T-cell (primary cell): ENCODE measurements around the gene MKNK2. TPM values are rescaled to one million over a fixed set of nuclear protein-coding genes. Genes with fewer than 3 reads are reported as not detected.
"Not testable (repeated sequence)": the region's sequence is repeated elsewhere in the genome, so short reads cannot be mapped to it uniquely, and the experiment has no call there.

Source experiments
- ATAC-seq, 4 experiments: fragments of 200-7000 bp in 3 of 4; fragments of 150-1000 bp in 1 of 4; cut with Tn5 transposase; replicated peaks in 1 of 4; 1 replicate in 3 of 4; 2 replicates in 1 of 4; pipeline ENCODE4 v1.10.0; 2021; ENCODE audit warnings: moderate library complexity in 3 of 4, mild to moderate bottlenecking in 2 of 4, moderate number of reproducible peaks in 1 of 4
- CTCF ChIA-PET, 2 donors: fragments of 300-600 bp; sonication (Branson Sonifier 250); formaldehyde crosslinking; loops; one replicate each; lab custom pipeline; 2022; ENCODE audit warnings: antibody characterized with exemption in 2 of 2; lab: Charles Lee
- POLR2A ChIA-PET, 2 donors: fragments of 300-600 bp; sonication (Branson Sonifier 250); formaldehyde crosslinking; loops; one replicate each; lab custom pipeline; 2022; ENCODE audit warnings: antibody characterized with exemption in 2 of 2; lab: Charles Lee
- DNase-seq, 35 experiments: peaks; one replicate each; pipeline versions ENCODE4 v3.0.0 to v3.0.0-alpha.2; 2013 to 2023
- H3K27ac ChIP-seq: one replicate; pipeline ENCODE4 v1.5.1; 2013; ENCODE audit warnings: low read length
- H3K27me3 ChIP-seq, 2 experiments: replicated peaks in 1 of 2; 1 replicate in 1 of 2; 2 replicates in 1 of 2; pipeline versions ENCODE4 v1.6.1 to v1.7.0; 2013; ENCODE audit warnings: low read length in 1 of 2, mixed read lengths in 1 of 2; ENCODE audit not compliant: control insufficient read depth in 2 of 2, insufficient read depth in 2 of 2; ENCODE audit errors: extremely low read depth in 1 of 2
- H3K36me3 ChIP-seq, 2 donors: 1 replicate in 1 of 2; 2 replicates in 1 of 2; pipeline versions ENCODE4 v1.6.1 to v1.7.0; 2013; ENCODE audit warnings: low read length in 1 of 2; ENCODE audit not compliant: control insufficient read depth in 2 of 2, insufficient read depth in 1 of 2; ENCODE audit errors: extremely low read depth in 1 of 2
- H3K4me1 ChIP-seq, 2 experiments: 1 replicate in 1 of 2; 2 replicates in 1 of 2; pipeline versions ENCODE4 v1.6.1 to v1.7.0; 2013; ENCODE audit warnings: low read length in 2 of 2, mixed read lengths in 1 of 2; ENCODE audit not compliant: insufficient read depth in 2 of 2, control insufficient read depth in 1 of 2; ENCODE audit errors: extremely low read depth in 1 of 2
- H3K4me3 ChIP-seq, 2 donors: 1 replicate in 1 of 2; 2 replicates in 1 of 2; pipeline versions ENCODE4 v1.5.1 to v1.7.0; 2013; ENCODE audit warnings: mild to moderate bottlenecking in 2 of 2, low read length in 1 of 2, moderate library complexity in 1 of 2; ENCODE audit not compliant: control insufficient read depth in 1 of 2; ENCODE audit errors: extremely low read depth in 1 of 2
- H3K9me3 ChIP-seq: 2 replicates; pipeline ENCODE4 v1.7.0; 2013
- H3K27ac Mint-ChIP-seq, 2 donors: one replicate each; pipeline ENCODE4 v1.8.0; 2020 to 2021; ENCODE audit warnings: mild to moderate bottlenecking in 2 of 2, mixed read lengths in 2 of 2
- H3K27me3 Mint-ChIP-seq, 2 donors: one replicate each; pipeline ENCODE4 v1.8.0; 2021 to 2022; ENCODE audit warnings: mixed read lengths in 2 of 2
- H3K36me3 Mint-ChIP-seq: one replicate; pipeline ENCODE4 v1.8.0; 2021; ENCODE audit warnings: mixed read lengths
- H3K4me1 Mint-ChIP-seq, 3 donors: one replicate each; pipeline ENCODE4 v1.8.0; 2020 to 2022; ENCODE audit warnings: mixed read lengths in 3 of 3, mild to moderate bottlenecking in 1 of 3
- H3K4me3 Mint-ChIP-seq, 3 donors: one replicate each; pipeline ENCODE4 v1.8.0; 2020 to 2022; ENCODE audit warnings: mild to moderate bottlenecking in 3 of 3, mixed read lengths in 3 of 3, moderate library complexity in 3 of 3
- H3K9me3 Mint-ChIP-seq, 3 donors: one replicate each; pipeline ENCODE4 v1.8.0; 2020 to 2022; ENCODE audit warnings: mixed read lengths in 3 of 3
- WGBS: methylation state at CpG from one replicate; pipeline ENCODE4 v1.1.5; 2013; ENCODE audit warnings: missing lambda C conversion rate; ENCODE audit not compliant: insufficient coverage; 5-methylcytosine and 5-hydroxymethylcytosine counted together
- total RNA-seq, 35 experiments: library from RNA in 6 of 35; stranded (reverse) in 6 of 35; fragments of 120-200 nt in 1 of 35; gene quantifications; one replicate each; pipeline versions ENCODE4 v1.2.1 to v1.2.4 and lab custom pipeline; 2013 to 2026

MKNK2 gene
- total RNA-seq, 5 donors from 2014 or later (not counting 1 experiment from before 2014, with no cell fraction given), result 196 to 242 (median 234) TPM

GRCh38 chr19:2034729-2035589 is 16.1 kb downstream of the MKNK2 start:
- Histone ChIP-seq H3K4me1 (peaks cover 18 to 42% of the 10 kb centered on the region in 2 experiments), H3K36me3 (peaks cover 8 to 23% of the 10 kb centered on the region in 2 donors), H3K9me3 (no peaks in the 10 kb centered on the region), H3K27ac (no peak overlapping the region), H3K4me3 (no peak overlapping the region), H3K27me3 (no peaks in the 10 kb centered on the region)
- 48% methylated on average over 18 of the region's 34 CpGs for WGBS
- H3K27me3 Mint-ChIP-seq, result no peaks in the 10 kb centered on the region
- H3K4me1 Mint-ChIP-seq, result peaks cover 24 to 34% (median 28%) of the 10 kb centered on the region in 3 donors
- H3K4me3 Mint-ChIP-seq, result peak overlapping the region in 1 of 3 donors; percentile 66
- DNase-seq (peak in 33 of 35 experiments; percentile 15 to 75 (median 66)), ATAC-seq (peak; percentile 10 to 71 (median 42))
- peak overlapping the region in 1 of 2 donors; percentile 39 for H3K27ac Mint-ChIP-seq
- CTCF ChIA-PET, result interaction anchor here in 1 of 2 donors (0.8 kb wide), 1 partner anchor 853 kb away, joined by 3 read pairs; no protein-coding TSS in a partner anchor
- POLR2A ChIA-PET, result no interaction called here
- H3K9me3 Mint-ChIP-seq, result no peaks in the 10 kb centered on the region
- peaks cover 4% of the 10 kb centered on the region for H3K36me3 Mint-ChIP-seq

GRCh38 chr19:2034253-2034652 is 16.8 kb downstream of the MKNK2 start:
- H3K4me3 Mint-ChIP-seq, result peak overlapping the region in 1 of 3 donors; percentile 66
- CTCF ChIA-PET, result interaction anchor here in 1 of 2 donors (0.8 kb wide), 1 partner anchor 853 kb away, joined by 3 read pairs; no protein-coding TSS in a partner anchor
- POLR2A ChIA-PET, H3K9me3 ChIP-seq, H3K27ac Mint-ChIP-seq, ATAC-seq, H3K9me3 Mint-ChIP-seq, H3K36me3 Mint-ChIP-seq, H3K27ac ChIP-seq, H3K4me3 ChIP-seq, H3K27me3 ChIP-seq, DNase-seq, H3K27me3 Mint-ChIP-seq: not testable (repeated sequence)
- Histone ChIP-seq H3K4me1 (peaks cover 18 to 42% of the 10 kb centered on the region in 2 experiments), H3K36me3 (peaks cover 8 to 16% of the 10 kb centered on the region in 2 donors)
- WGBS, result 100% methylated on average over 5 of the region's 15 CpGs
- H3K4me1 Mint-ChIP-seq, result peaks cover 24 to 32% (median 28%) of the 10 kb centered on the region in 3 donors

- no peak overlapping the region for H3K27ac Mint-ChIP-seq
- peaks cover 24 to 30% (median 28%) of the 10 kb centered on the region in 3 donors for H3K4me1 Mint-ChIP-seq
- no peaks in the 10 kb centered on the region for H3K9me3 ChIP-seq
- H3K9me3 Mint-ChIP-seq, result no peaks in the 10 kb centered on the region
- no peaks in the 10 kb centered on the region for H3K27me3 Mint-ChIP-seq
- H3K27ac ChIP-seq, result no peak overlapping the region
- H3K4me1 ChIP-seq, result peaks cover 18 to 42% of the 10 kb centered on the region in 2 experiments
- peaks cover 8 to 11% of the 10 kb centered on the region in 2 donors for H3K36me3 ChIP-seq
- POLR2A ChIA-PET, result interaction anchor here in 1 of 2 donors (0.7 kb wide), 1 partner anchor 990 kb away, joined by 4 read pairs; no protein-coding TSS in a partner anchor
- H3K36me3 Mint-ChIP-seq, result no peaks in the 10 kb centered on the region
- no peak overlapping the region for H3K4me3 Mint-ChIP-seq
- H3K27me3 ChIP-seq, result no peaks in the 10 kb centered on the region
- DNase-seq, result no peak
- ATAC-seq, result no peak
- 89% methylated on average over 7 of the region's 9 CpGs for WGBS
- CTCF ChIA-PET, result no interaction called here
- H3K4me3 ChIP-seq, result no peak overlapping the region
Observed at GRCh38 chr19:2033825-2034159, 17.3 kb downstream of the MKNK2 start.

GRCh38 chr19:2033115-2033824 is 17.8 kb downstream of the MKNK2 start:
- DNase-seq (no peak), ATAC-seq (no peak)
- H3K9me3 Mint-ChIP-seq, result no peaks in the 10 kb centered on the region
- H3K9me3 ChIP-seq, result no peaks in the 10 kb centered on the region
- WGBS, result 100% methylated on average over 3 of the region's 6 CpGs
- H3K4me3 Mint-ChIP-seq, result peak overlapping the region in 1 of 3 donors; percentile 86
- no peaks in the 10 kb centered on the region for H3K36me3 Mint-ChIP-seq
- peaks cover 3 to 6% of the 10 kb centered on the region in 2 donors for H3K36me3 ChIP-seq
- H3K27ac Mint-ChIP-seq, result peak overlapping the region in 1 of 2 donors; percentile 27
- CTCF ChIA-PET, result interaction anchor here in 1 of 2 donors (0.6 kb wide), 1 partner anchor 21 kb away, joined by 3 read pairs; no protein-coding TSS in a partner anchor
- POLR2A ChIA-PET, result interaction anchor here in 1 of 2 donors (0.7 kb wide), 1 partner anchor 990 kb away, joined by 4 read pairs; no protein-coding TSS in a partner anchor
- no peak overlapping the region for H3K4me3 ChIP-seq
- H3K4me1 Mint-ChIP-seq, result peaks cover 24 to 30% (median 28%) of the 10 kb centered on the region in 3 donors
- H3K27me3 ChIP-seq, result no peaks in the 10 kb centered on the region
- peaks cover 18 to 42% of the 10 kb centered on the region in 2 experiments for H3K4me1 ChIP-seq
- peak overlapping the region; percentile 52 for H3K27ac ChIP-seq
- no peaks in the 10 kb centered on the region for H3K27me3 Mint-ChIP-seq

- CTCF ChIA-PET, result no interaction called here
- Histone ChIP-seq H3K36me3 (no peaks in the 10 kb centered on the region), H3K4me1 (peaks cover 18 to 42% of the 10 kb centered on the region in 2 experiments), H3K4me3 (peak overlapping the region in 1 of 2 donors; percentile 24), H3K27me3 (no peaks in the 10 kb centered on the region), H3K9me3 (no peaks in the 10 kb centered on the region), H3K27ac (peak overlapping the region; percentile 52)
- POLR2A ChIA-PET, result interaction anchor here in 1 of 2 donors (0.6 kb wide), 1 partner anchor 10 kb away, joined by 3 read pairs; no protein-coding TSS in a partner anchor
- DNase-seq, result peak in 7 of 35 experiments; percentile 23 to 55 (median 47)
- Mint-ChIP-seq H3K27me3 (no peaks in the 10 kb centered on the region), H3K4me3 (peak overlapping the region; percentile 28 to 86 (median 62)), H3K4me1 (peaks cover 24 to 30% (median 28%) of the 10 kb centered on the region in 3 donors), H3K36me3 (no peaks in the 10 kb centered on the region), H3K27ac (peak overlapping the region; percentile 81 to 90), H3K9me3 (no peaks in the 10 kb centered on the region)
- ATAC-seq, result peak; percentile 26 to 69 (median 64)
- WGBS, result 42% methylated on average over 10 of the region's 19 CpGs
Observed at GRCh38 chr19:2032296-2032941, 18.6 kb downstream of the MKNK2 start.
